B cell (primary cell): ENCODE measurements around the gene VPS11. TPM values are rescaled to one million over a fixed set of nuclear protein-coding genes. Genes with fewer than 3 reads are reported as not detected.

Experiments used
- ATAC-seq: fragments of 200-7000 bp; cut with Tn5 transposase; one replicate; pipeline ENCODE4 v1.10.0; 2021; ENCODE audit warnings: low read depth, mild to moderate bottlenecking, moderate number of reproducible peaks, moderate library complexity
- CTCF ChIA-PET: fragments of 350-600 bp; sonication (Branson Sonifier 250); formaldehyde crosslinking; loops from one replicate; lab custom pipeline; 2021; ENCODE audit warnings: antibody characterized with exemption, inconsistent platforms; lab: Charles Lee
- POLR2A ChIA-PET: fragments of 350-600 bp; sonication (Branson Sonifier 250); formaldehyde crosslinking; loops from one replicate; lab custom pipeline; 2021; ENCODE audit warnings: antibody characterized with exemption; lab: Charles Lee
- DNase-seq: peaks from one replicate; pipeline ENCODE4 v3.0.0; 2013
- H2AFZ ChIP-seq: 2 replicates; pipeline ENCODE4 v1.6.1; 2012; ENCODE audit warnings: mild to moderate bottlenecking, low read depth, low read length; ENCODE audit not compliant: insufficient read depth, poor library complexity, severe bottlenecking
- H3K27ac ChIP-seq, 2 donors: 1 replicate in 1 of 2; 2 replicates in 1 of 2; pipeline ENCODE4 v1.5.1; 2012 to 2013; ENCODE audit warnings: low read length in 2 of 2, mild to moderate bottlenecking in 2 of 2, moderate library complexity in 1 of 2
- H3K27me3 ChIP-seq, 4 experiments: fragments of 200-600 bp in 1 of 4; sonication (generic) in 1 of 4; replicated peaks in 1 of 4; 1 replicate in 2 of 4; 2 replicates in 2 of 4; pipeline versions ENCODE4 v1.6.1 to v1.7.0; 2013 to 2016; ENCODE audit warnings: low read length in 3 of 4, mild to moderate bottlenecking in 2 of 4, mixed read lengths in 1 of 4, moderate library complexity in 1 of 4; ENCODE audit not compliant: insufficient read depth in 4 of 4, control insufficient read depth in 3 of 4; ENCODE audit errors: control extremely low read depth in 1 of 4
- H3K36me3 ChIP-seq, 2 experiments: replicated peaks in 1 of 2; 1 replicate in 1 of 2; 2 replicates in 1 of 2; pipeline versions ENCODE4 v1.6.1 to v1.7.1; 2013; ENCODE audit warnings: low read length in 1 of 2; ENCODE audit not compliant: insufficient read depth in 2 of 2, control insufficient read depth in 1 of 2; ENCODE audit errors: control extremely low read depth in 1 of 2, extremely low read depth in 1 of 2
- H3K4me1 ChIP-seq, 2 donors: fragments of 200-600 bp in 1 of 2; sonication (generic) in 1 of 2; 1 replicate in 1 of 2; 2 replicates in 1 of 2; pipeline versions ENCODE4 v1.5.1 to v1.6.1; 2013 to 2017; ENCODE audit warnings: low read length in 2 of 2; ENCODE audit not compliant: control insufficient read depth in 2 of 2, insufficient read depth in 2 of 2
- H3K4me2 ChIP-seq: replicated peaks from 2 replicates; pipeline ENCODE3; 2012; ENCODE audit warnings: mild to moderate bottlenecking, low read depth, low read length; ENCODE audit not compliant: poor library complexity, severe bottlenecking
- H3K4me3 ChIP-seq, 5 experiments: fragments of 200-600 bp in 1 of 5; sonication (generic) in 1 of 5; 1 replicate in 3 of 5; 2 replicates in 2 of 5; pipeline versions ENCODE4 v1.5.1 to v1.7.0; 2011 to 2016; ENCODE audit warnings: low read length in 4 of 5, mild to moderate bottlenecking in 4 of 5, low read depth in 2 of 5, control low read depth in 1 of 5, moderate library complexity in 1 of 5; ENCODE audit not compliant: insufficient read depth in 1 of 5; ENCODE audit errors: control extremely low read depth in 1 of 5, extremely low read depth in 1 of 5
- H3K79me2 ChIP-seq: fragments of 200-600 bp; sonication (generic); one replicate; pipeline ENCODE4 v1.6.0; 2016; ENCODE audit warnings: low read length; ENCODE audit not compliant: control insufficient read depth, insufficient read depth
- H3K9ac ChIP-seq: fragments of 200-600 bp; sonication (generic); 2 replicates; pipeline ENCODE4 v1.6.1; 2017; ENCODE audit warnings: mild to moderate bottlenecking, low read length, moderate library complexity
- H3K9me3 ChIP-seq, 3 donors: one replicate each; pipeline versions ENCODE4 v1.6.1 to v1.7.1; 2013; ENCODE audit warnings: low read length in 2 of 3; ENCODE audit not compliant: control insufficient read depth in 2 of 3, insufficient read depth in 1 of 3; ENCODE audit errors: control extremely low read depth in 1 of 3
- H4K20me1 ChIP-seq: 2 replicates; pipeline ENCODE4 v1.6.0; 2012; ENCODE audit warnings: mild to moderate bottlenecking, low read length; ENCODE audit not compliant: insufficient read depth, control insufficient read depth, poor library complexity, severe bottlenecking
- H3K27ac Mint-ChIP-seq: one replicate; pipeline ENCODE4 v1.8.0; 2021; ENCODE audit warnings: mixed read lengths
- H3K27me3 Mint-ChIP-seq: one replicate; pipeline ENCODE4 v1.8.0; 2021; ENCODE audit warnings: mixed read lengths
- H3K4me1 Mint-ChIP-seq: one replicate; pipeline ENCODE4 v1.8.0; 2021; ENCODE audit warnings: mixed read lengths
- H3K4me3 Mint-ChIP-seq: one replicate; pipeline ENCODE4 v1.8.0; 2021; ENCODE audit warnings: mixed read lengths
- H3K9me3 Mint-ChIP-seq: one replicate; pipeline ENCODE4 v1.8.0; 2022; ENCODE audit warnings: mixed read lengths; ENCODE audit not compliant: insufficient read depth
- EZH2 ChIP-seq: IDR thresholded peaks from 2 replicates; pipeline ENCODE4 v1.6.1; 2012; ENCODE audit warnings: borderline replicate concordance, low read depth, mild to moderate bottlenecking, moderate library complexity, low read length; ENCODE audit not compliant: insufficient read depth, poor library complexity, severe bottlenecking
- WGBS: methylation state at CpG from one replicate; pipeline ENCODE4 v1.1.5; 2013; ENCODE audit warnings: missing lambda C conversion rate; ENCODE audit not compliant: insufficient coverage; 5-methylcytosine and 5-hydroxymethylcytosine counted together
- intact Hi-C: fragments of 100-400 bp; cut with micrococcal nuclease; formaldehyde crosslinking; loops from one replicate; pipeline ENCODE4 v1.10.0; 2022
- polyA plus RNA-seq: library from polyadenylated mRNA; depleted of rRNA; stranded (reverse); fragments of >200 nt; gene quantifications from 2 replicates; pipeline ENCODE4 v1.2.3, GENCODE V29; 2012
- total RNA-seq, 2 donors: library from RNA; stranded (reverse); fragments of 120-200 nt in 1 of 2; gene quantifications; 1 replicate in 1 of 2; 2 replicates in 1 of 2; pipeline versions ENCODE4 v1.2.3 to v1.2.4, GENCODE V29; 2013 to 2022
- TF ChIP-seq, protein P1 (sequence below): fragments of 200-600 bp; IDR thresholded peaks from one replicate; pipeline ENCODE4 v1.8.0; 2022; ENCODE audit warnings: antibody characterized with exemption, mild to moderate bottlenecking

Gene VPS11
- total and polyA plus RNA-seq, 2 donors (not counting 1 experiment from before 2014, with no cell fraction given), result 35.7 to 64.7 TPM

DNA sequence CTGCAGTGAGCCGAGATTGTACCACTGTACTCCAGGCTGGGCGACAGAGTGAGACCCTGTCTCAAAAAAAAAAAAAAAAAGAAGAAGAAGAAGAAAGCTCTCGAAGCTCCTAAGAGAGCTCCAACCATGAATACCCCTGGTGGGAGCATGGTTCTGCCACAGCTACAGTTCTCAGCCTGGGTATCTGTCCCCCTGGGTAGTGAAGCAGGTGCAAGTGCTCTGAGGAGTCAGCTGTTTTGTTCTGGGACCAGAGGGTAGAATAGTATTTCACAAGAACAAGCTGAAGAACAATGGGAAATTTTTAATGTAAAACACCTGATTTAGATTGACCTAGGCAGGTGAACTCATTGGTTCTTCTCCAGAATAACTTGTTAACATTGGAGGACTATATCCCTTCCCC, 6.4 kb upstream of the VPS11 start:
- no peaks in the 10 kb centered on the region for H3K27me3 ChIP-seq
- H3K9me3 Mint-ChIP-seq, result no peaks in the 10 kb centered on the region
- no peaks in the 10 kb centered on the region for H4K20me1 ChIP-seq
- peaks cover 26% of the 10 kb centered on the region for H3K4me1 Mint-ChIP-seq
- intact Hi-C loops, result no loop called here
- ChIA-PET CTCF (interaction anchor here (0.7 to 1.1 kb wide), 2 partner anchors 13 to 261 kb away, joined by 3 to 5 read pairs; no protein-coding TSS in a partner anchor), POLR2A (interaction anchor here (0.6 kb wide), 1 partner anchor 20 kb away, joined by 7 read pairs; no protein-coding TSS in a partner anchor)
- peaks cover 76% of the 10 kb centered on the region for H3K79me2 ChIP-seq
- H3K9ac ChIP-seq, result no peak overlapping the region
- no peak for DNase-seq
- H3K9me3 ChIP-seq, result no peaks in the 10 kb centered on the region
- ATAC-seq, result no peak
- H3K4me3 Mint-ChIP-seq, result no peak overlapping the region
- no peaks in the 10 kb centered on the region for H3K27me3 Mint-ChIP-seq
- H2AFZ ChIP-seq, result no peak overlapping the region
- no peak overlapping the region for H3K27ac ChIP-seq
- no peak overlapping the region for H3K27ac Mint-ChIP-seq
- TF ChIP-seq, protein P1, sequence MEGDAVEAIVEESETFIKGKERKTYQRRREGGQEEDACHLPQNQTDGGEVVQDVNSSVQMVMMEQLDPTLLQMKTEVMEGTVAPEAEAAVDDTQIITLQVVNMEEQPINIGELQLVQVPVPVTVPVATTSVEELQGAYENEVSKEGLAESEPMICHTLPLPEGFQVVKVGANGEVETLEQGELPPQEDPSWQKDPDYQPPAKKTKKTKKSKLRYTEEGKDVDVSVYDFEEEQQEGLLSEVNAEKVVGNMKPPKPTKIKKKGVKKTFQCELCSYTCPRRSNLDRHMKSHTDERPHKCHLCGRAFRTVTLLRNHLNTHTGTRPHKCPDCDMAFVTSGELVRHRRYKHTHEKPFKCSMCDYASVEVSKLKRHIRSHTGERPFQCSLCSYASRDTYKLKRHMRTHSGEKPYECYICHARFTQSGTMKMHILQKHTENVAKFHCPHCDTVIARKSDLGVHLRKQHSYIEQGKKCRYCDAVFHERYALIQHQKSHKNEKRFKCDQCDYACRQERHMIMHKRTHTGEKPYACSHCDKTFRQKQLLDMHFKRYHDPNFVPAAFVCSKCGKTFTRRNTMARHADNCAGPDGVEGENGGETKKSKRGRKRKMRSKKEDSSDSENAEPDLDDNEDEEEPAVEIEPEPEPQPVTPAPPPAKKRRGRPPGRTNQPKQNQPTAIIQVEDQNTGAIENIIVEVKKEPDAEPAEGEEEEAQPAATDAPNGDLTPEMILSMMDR, result no peak
- no peak for TF ChIP-seq EZH2
- WGBS, result no CpG with 5 or more reads among the region's 3 CpGs
- H3K36me3 ChIP-seq, result peaks cover 3 to 4% of the 10 kb centered on the region in 2 experiments
- no peak overlapping the region for H3K4me2 ChIP-seq
- H3K4me3 ChIP-seq, result no peak overlapping the region
- H3K4me1 ChIP-seq, result peaks cover 9 to 15% of the 10 kb centered on the region in 2 donors

DNA sequence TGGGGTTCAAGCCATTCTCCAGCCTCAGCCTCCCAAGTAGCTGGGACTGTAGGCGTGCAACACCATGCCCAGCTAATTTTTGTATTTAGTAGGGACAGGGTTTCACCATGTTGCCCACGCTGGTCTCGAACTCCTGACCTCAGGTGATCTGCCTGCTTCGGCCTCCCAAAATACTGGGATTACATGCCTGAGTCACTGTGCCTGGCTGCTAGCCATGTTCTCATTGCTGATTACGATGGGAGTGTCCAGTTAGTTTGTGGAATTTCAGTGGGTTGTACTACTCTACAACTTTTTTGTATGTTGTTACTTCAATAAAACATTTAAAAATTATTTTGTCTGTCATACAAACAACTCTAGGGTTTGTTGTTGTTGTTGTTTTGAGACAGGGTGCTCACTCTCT, 4.8 kb upstream of the VPS11 start:
- H3K4me3 Mint-ChIP-seq, result no peak overlapping the region
- no peaks in the 10 kb centered on the region for H3K27me3 Mint-ChIP-seq
- H3K9me3 Mint-ChIP-seq, result no peaks in the 10 kb centered on the region
- intact Hi-C loops, result no loop called here
- H3K4me1 Mint-ChIP-seq, result peaks cover 30% of the 10 kb centered on the region
- no peak overlapping the region for H3K9ac ChIP-seq
- CTCF ChIA-PET, result interaction anchor here (0.8 to 1.3 kb wide), 3 partner anchors 8 to 39 kb away, joined by 3 to 4 read pairs (median 3); partner anchors contain the start of gene DPAGT1
- H3K4me3 ChIP-seq, result no peak overlapping the region
- no peak overlapping the region for H3K4me2 ChIP-seq
- H4K20me1 ChIP-seq, result no peaks in the 10 kb centered on the region
- peaks cover 74% of the 10 kb centered on the region for H3K79me2 ChIP-seq
- H3K36me3 ChIP-seq, result peaks cover 3 to 4% of the 10 kb centered on the region in 2 experiments
- ATAC-seq (no peak), DNase-seq (no peak)
- H3K27me3 ChIP-seq, result no peaks in the 10 kb centered on the region
- no peaks in the 10 kb centered on the region for H3K9me3 ChIP-seq
- H3K4me1 ChIP-seq, result peaks cover 12 to 20% of the 10 kb centered on the region in 2 donors
- H3K27ac Mint-ChIP-seq, result no peak overlapping the region
- H2AFZ ChIP-seq, result no peak overlapping the region
- 97% methylated on average over 4 of the region's 5 CpGs for WGBS
- TF ChIP-seq, protein P1, result no peak
- TF ChIP-seq EZH2, result no peak
- H3K27ac ChIP-seq, result no peak overlapping the region
- POLR2A ChIA-PET, result interaction anchor here (1.0 kb wide), 1 partner anchor 11 kb away, joined by 4 read pairs; no protein-coding TSS in a partner anchor
